Right lobe of liver (tissue), 4 donors: ENCODE measurements around the gene KAZN.

ENCODE experiments used
- POLR2A ChIP-seq: fragments of 450-650 bp; IDR thresholded peaks from one replicate; pipeline ENCODE4 v1.6.1; 2017; ENCODE audit warnings: antibody characterized with exemption, mild to moderate bottlenecking
- TF ChIP-seq, protein P1 (sequence below), 4 donors: fragments of 200-600 bp in 3 of 4; fragments of 450-650 bp in 1 of 4; IDR thresholded peaks; one replicate each; pipeline versions ENCODE4 v1.5.1 to v1.8.0; 2016 to 2022; ENCODE audit warnings: antibody characterized with exemption in 4 of 4, mild to moderate bottlenecking in 2 of 4
- donor health status: DM: no; HTN: no; CAD: no.
- donor health status: DM: no; HTN: no; CAD: no.
- donor health status: DM: no; HTN: yes; CAD: no.

GRCh38 chr1:14746393-14746792, 147.9 kb downstream of the KAZN start:
- TF ChIP-seq, protein P1, sequence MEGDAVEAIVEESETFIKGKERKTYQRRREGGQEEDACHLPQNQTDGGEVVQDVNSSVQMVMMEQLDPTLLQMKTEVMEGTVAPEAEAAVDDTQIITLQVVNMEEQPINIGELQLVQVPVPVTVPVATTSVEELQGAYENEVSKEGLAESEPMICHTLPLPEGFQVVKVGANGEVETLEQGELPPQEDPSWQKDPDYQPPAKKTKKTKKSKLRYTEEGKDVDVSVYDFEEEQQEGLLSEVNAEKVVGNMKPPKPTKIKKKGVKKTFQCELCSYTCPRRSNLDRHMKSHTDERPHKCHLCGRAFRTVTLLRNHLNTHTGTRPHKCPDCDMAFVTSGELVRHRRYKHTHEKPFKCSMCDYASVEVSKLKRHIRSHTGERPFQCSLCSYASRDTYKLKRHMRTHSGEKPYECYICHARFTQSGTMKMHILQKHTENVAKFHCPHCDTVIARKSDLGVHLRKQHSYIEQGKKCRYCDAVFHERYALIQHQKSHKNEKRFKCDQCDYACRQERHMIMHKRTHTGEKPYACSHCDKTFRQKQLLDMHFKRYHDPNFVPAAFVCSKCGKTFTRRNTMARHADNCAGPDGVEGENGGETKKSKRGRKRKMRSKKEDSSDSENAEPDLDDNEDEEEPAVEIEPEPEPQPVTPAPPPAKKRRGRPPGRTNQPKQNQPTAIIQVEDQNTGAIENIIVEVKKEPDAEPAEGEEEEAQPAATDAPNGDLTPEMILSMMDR (IDR thresholded peaks at IDR 0.05): no peak
- no peak for TF ChIP-seq POLR2A
